Activated CD8-positive, alpha-beta memory T cell treated with anti-CD3 and anti-CD28 coated beads for 4 hours (primary cell): ENCODE data around the gene RGS8.
A peak's percentile ranks its signal among the peaks of the same experiment; 100 is the strongest.

Experiments
- DNase-seq, 2 donors: peaks; one replicate each; pipeline ENCODE4 v3.0.0-alpha.2; 2020; ENCODE audit warnings: low read depth in 2 of 2

Gene RGS8

GRCh38 chr1:182684116-182684828 is at the start of gene RGS8:
Gene RGS8 (minus strand): TSS chr1:182684587. CDS start chr1:182669649, 14,938 bp downstream.
- DNase-seq, result no peak

GRCh38 chr1:182731852-182732575 is 47.6 kb upstream of the RGS8 start:
- no peak for DNase-seq

- DNase-seq, result no peak
Observed at GRCh38 chr1:182726912-182727311, 42.5 kb upstream of the RGS8 start.

GRCh38 chr1:182725259-182726255 is 41.2 kb upstream of the RGS8 start:
- no peak for DNase-seq

- no peak for DNase-seq
Observed at GRCh38 chr1:182724215-182724614, 39.8 kb upstream of the RGS8 start.

- DNase-seq, result no peak
Observed at GRCh38 chr1:182723200-182723599, 38.8 kb upstream of the RGS8 start.

GRCh38 chr1:182721525-182721924 is 37.1 kb upstream of the RGS8 start:
- DNase-seq, result no peak

- DNase-seq, result no peak
Observed at GRCh38 chr1:182720463-182720862, 36.1 kb upstream of the RGS8 start.

GRCh38 chr1:182719553-182719952 is 35.2 kb upstream of the RGS8 start:
- DNase-seq, result no peak

- no peak for DNase-seq
Observed at GRCh38 chr1:182718311-182718710, 33.9 kb upstream of the RGS8 start.

GRCh38 chr1:182716740-182717720 is 32.6 kb upstream of the RGS8 start:
- no peak for DNase-seq

GRCh38 chr1:182715531-182715930 is 31.1 kb upstream of the RGS8 start:
- DNase-seq, result no peak

- no peak for DNase-seq
Observed at GRCh38 chr1:182714546-182714945, 30.2 kb upstream of the RGS8 start.

- DNase-seq, result peak in 1 of 2 donors; percentile 0
Observed at GRCh38 chr1:182713939-182714338, 29.6 kb upstream of the RGS8 start.

- no peak for DNase-seq
Observed at GRCh38 chr1:182713492-182713891, 29.1 kb upstream of the RGS8 start.

GRCh38 chr1:182709855-182710254 is 25.5 kb upstream of the RGS8 start:
- no peak for DNase-seq

GRCh38 chr1:182709225-182709764 is 24.9 kb upstream of the RGS8 start:
- DNase-seq, result no peak

GRCh38 chr1:182707122-182707521 is 22.7 kb upstream of the RGS8 start:
- DNase-seq, result no peak

GRCh38 chr1:182704677-182705076 is 20.3 kb upstream of the RGS8 start:
- no peak for DNase-seq

- no peak for DNase-seq
Observed at GRCh38 chr1:182703539-182703938, 19.2 kb upstream of the RGS8 start.
